ENCODE results near the gene NAT9.

DNA sequence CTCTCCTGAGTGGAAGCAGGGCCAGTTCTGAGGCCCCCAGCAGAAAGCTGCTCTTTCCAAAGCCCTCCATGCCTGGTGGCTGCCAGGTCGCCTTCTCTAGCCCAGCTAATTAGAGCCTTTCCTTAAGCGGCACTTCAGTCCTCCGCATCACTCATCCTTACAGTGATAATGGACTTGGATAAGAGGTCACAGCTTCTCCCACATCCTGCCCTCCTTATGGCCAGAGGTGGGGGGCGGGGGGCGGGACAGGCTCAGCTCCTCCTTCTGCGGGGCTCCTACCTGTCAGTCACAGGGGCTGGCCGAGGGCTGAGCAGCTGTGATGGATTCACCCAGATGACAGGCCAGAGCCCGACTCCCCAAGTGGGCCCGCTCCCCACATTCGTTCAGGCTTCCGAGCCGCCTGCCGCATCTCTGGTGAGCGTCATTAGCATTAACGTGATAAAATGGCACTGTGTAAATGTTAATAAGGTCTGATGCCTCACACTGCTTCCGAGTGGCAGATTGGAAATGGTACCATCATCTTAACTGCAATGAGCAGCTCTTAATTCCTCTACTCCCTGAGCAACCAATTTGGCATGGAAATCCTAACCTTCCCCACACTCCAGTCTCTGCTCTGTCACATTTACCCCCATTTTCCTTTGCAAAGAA is 42.3 kb upstream of the NAT9 start:
- TF ChIP-seq POLR2A (IDR thresholded peaks at IDR 0.05; ENCODE audit: low read length) (no peak), GATA1 (IDR thresholded peaks at IDR 0.05; ENCODE audit: low read depth, low read length) (no peak)
